ENCODE measurements around the gene MAGI2. TPM values are rescaled to one million over a fixed set of nuclear protein-coding genes. Genes with fewer than 3 reads are reported as not detected.

Gene MAGI2
- total and polyA plus RNA-seq, 2 of the 13 experiments (the other 11 are each of a cell fraction or from before 2014, with no cell fraction given): 1.5 to 3.8 TPM

DNA sequence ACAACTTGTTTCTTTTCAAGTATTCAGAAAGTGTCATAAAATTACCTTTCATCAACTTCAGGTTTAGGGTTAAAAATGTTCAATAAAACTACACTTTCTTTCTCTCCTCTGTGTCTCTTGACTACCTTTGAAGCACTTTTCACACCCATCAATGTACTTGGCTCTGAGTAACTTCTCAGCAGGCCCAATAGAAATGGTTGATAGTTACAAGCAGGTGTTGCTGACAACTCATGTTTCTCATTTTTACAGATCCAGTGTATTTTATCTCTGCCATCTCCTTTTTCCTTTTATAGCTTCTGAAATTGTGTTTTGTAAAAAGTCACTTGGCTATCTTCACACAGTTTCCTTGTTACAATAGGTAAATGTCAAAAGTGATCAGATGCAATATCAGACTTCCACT, 1306.9 kb downstream of the MAGI2 start:
- in situ Hi-C loops (cut with HindIII; ENCODE audit: extremely low pct_ligation_motif_present, low pct_unique_long_range_greater_than_20kb) (no loop called here), intact Hi-C loops (cut with micrococcal nuclease; ENCODE audit: unreplicated experiment) (no loop called here)

More for the DNA sequence above, 1306.9 kb downstream of the MAGI2 start:
- no peak overlapping the region for H2AFZ ChIP-seq (ENCODE audit: low read length)
- ChIA-PET CTCF (ENCODE audit: low intra/inter-chr PET ratio, low total read pairs) (no interaction called here), POLR2A (no interaction called here)
- no peaks in the 10 kb centered on the region for H3K79me2 ChIP-seq (ENCODE audit: insufficient read depth, low read length)
- H3K9me3 ChIP-seq (ENCODE audit: low read length): no peaks in the 10 kb centered on the region
- no peak for TF ChIP-seq KMT2B (CRISPR knock-in tag; IDR thresholded peaks at IDR 0.05)
- TF ChIP-seq, protein P1, sequence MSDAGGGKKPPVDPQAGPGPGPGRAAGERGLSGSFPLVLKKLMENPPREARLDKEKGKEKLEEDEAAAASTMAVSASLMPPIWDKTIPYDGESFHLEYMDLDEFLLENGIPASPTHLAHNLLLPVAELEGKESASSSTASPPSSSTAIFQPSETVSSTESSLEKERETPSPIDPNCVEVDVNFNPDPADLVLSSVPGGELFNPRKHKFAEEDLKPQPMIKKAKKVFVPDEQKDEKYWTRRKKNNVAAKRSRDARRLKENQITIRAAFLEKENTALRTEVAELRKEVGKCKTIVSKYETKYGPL (CRISPR knock-in tag; IDR thresholded peaks at IDR 0.05): no peak
- no peak for TF ChIP-seq ZKSCAN8 (CRISPR knock-in tag; IDR thresholded peaks at IDR 0.05; ENCODE audit: borderline replicate concordance)
- TF ChIP-seq ZNF224 (CRISPR knock-in tag; IDR thresholded peaks at IDR 0.05): no peak
- TF ChIP-seq, protein P2, sequence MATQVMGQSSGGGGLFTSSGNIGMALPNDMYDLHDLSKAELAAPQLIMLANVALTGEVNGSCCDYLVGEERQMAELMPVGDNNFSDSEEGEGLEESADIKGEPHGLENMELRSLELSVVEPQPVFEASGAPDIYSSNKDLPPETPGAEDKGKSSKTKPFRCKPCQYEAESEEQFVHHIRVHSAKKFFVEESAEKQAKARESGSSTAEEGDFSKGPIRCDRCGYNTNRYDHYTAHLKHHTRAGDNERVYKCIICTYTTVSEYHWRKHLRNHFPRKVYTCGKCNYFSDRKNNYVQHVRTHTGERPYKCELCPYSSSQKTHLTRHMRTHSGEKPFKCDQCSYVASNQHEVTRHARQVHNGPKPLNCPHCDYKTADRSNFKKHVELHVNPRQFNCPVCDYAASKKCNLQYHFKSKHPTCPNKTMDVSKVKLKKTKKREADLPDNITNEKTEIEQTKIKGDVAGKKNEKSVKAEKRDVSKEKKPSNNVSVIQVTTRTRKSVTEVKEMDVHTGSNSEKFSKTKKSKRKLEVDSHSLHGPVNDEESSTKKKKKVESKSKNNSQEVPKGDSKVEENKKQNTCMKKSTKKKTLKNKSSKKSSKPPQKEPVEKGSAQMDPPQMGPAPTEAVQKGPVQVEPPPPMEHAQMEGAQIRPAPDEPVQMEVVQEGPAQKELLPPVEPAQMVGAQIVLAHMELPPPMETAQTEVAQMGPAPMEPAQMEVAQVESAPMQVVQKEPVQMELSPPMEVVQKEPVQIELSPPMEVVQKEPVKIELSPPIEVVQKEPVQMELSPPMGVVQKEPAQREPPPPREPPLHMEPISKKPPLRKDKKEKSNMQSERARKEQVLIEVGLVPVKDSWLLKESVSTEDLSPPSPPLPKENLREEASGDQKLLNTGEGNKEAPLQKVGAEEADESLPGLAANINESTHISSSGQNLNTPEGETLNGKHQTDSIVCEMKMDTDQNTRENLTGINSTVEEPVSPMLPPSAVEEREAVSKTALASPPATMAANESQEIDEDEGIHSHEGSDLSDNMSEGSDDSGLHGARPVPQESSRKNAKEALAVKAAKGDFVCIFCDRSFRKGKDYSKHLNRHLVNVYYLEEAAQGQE (IDR thresholded peaks at IDR 0.05; ENCODE audit: borderline replicate concordance in 1 of 2, low read depth in 1 of 2, low read length in 2 of 2): no peak
- TF ChIP-seq, protein P3, sequence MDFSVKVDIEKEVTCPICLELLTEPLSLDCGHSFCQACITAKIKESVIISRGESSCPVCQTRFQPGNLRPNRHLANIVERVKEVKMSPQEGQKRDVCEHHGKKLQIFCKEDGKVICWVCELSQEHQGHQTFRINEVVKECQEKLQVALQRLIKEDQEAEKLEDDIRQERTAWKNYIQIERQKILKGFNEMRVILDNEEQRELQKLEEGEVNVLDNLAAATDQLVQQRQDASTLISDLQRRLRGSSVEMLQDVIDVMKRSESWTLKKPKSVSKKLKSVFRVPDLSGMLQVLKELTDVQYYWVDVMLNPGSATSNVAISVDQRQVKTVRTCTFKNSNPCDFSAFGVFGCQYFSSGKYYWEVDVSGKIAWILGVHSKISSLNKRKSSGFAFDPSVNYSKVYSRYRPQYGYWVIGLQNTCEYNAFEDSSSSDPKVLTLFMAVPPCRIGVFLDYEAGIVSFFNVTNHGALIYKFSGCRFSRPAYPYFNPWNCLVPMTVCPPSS (IDR thresholded peaks at IDR 0.05): no peak
- TF ChIP-seq ZMYM3 (CRISPR knock-in tag; IDR thresholded peaks at IDR 0.05): no peak
- no peak for TF ChIP-seq SRSF1 (optimal IDR thresholded peaks at IDR 0.05; ENCODE audit: low read depth, low read length)
- no peak for TF ChIP-seq TBL1XR1 (IDR thresholded peaks at IDR 0.05; ENCODE audit: borderline replicate concordance, low read length, partially characterized antibody)
- no peak for TF ChIP-seq NFKBIZ (CRISPR knock-in tag; IDR thresholded peaks at IDR 0.05)
- no peak for TF ChIP-seq TMF1 (CRISPR knock-in tag; IDR thresholded peaks at IDR 0.05; ENCODE audit: low read depth)
- H3K27me3 ChIP-seq (ENCODE audit: control insufficient read depth in 1 of 2, insufficient read depth in 2 of 2, low read length in 2 of 2): no peaks in the 10 kb centered on the region
- H3K4me3 ChIP-seq (replicated peaks in 1 of 3; ENCODE audit: insufficient read depth in 1 of 3, low read depth in 2 of 3, low read length in 3 of 3): no peak overlapping the region
- no peaks in the 10 kb centered on the region for H3K36me3 ChIP-seq (replicated peaks in 1 of 2; ENCODE audit: control insufficient read depth in 1 of 2, insufficient read depth in 2 of 2, low read length in 2 of 2)
- no peak overlapping the region for H3K27ac ChIP-seq (ENCODE audit: extremely low read length, insufficient read depth, low read length)
- ATAC-seq (no peak), DNase-seq (ENCODE audit: low spot score) (no peak), FAIRE-seq (no peak)
- no peak overlapping the region for H3K9ac ChIP-seq (ENCODE audit: insufficient read depth, low read depth, low read length)
- H4K20me1 ChIP-seq (ENCODE audit: insufficient read depth, low read length): no peaks in the 10 kb centered on the region
- no peaks in the 10 kb centered on the region for H3K4me1 ChIP-seq (ENCODE audit: insufficient read depth, low read length)
- H3K4me2 ChIP-seq (ENCODE audit: low read depth, low read length): no peak overlapping the region
- no TSS peak for BruUV-seq (replicated peaks)
